GM21619 (cell line): ENCODE data around the gene CPEB1.

Experiments
- ATAC-seq: cut with Tn5 transposase; IDR thresholded peaks from one replicate; pipeline ENCODE4 v1.9.1; 2021; ENCODE audit not compliant: unreplicated experiment

CPEB1 gene

GRCh38 chr15:82647045-82647834 is at the start of gene CPEB1:
CPEB1 (minus strand) TSS chr15:82647363; CDS start chr15:82628459, 18,904 bp downstream.
- ATAC-seq: no peak

- ATAC-seq: no peak
These were observed 45.0 kb upstream of the CPEB1 start for GRCh38 chr15:82692171-82692570.

GRCh38 chr15:82689147-82689546 is 42.0 kb upstream of the CPEB1 start:
- no peak for ATAC-seq

GRCh38 chr15:82688691-82689090 is 41.5 kb upstream of the CPEB1 start:
- ATAC-seq: no peak

- ATAC-seq: no peak
These were observed 34.2 kb upstream of the CPEB1 start for GRCh38 chr15:82681371-82681770.

- peak; percentile 75 for ATAC-seq
These were observed 33.3 kb upstream of the CPEB1 start for GRCh38 chr15:82680200-82681102.

GRCh38 chr15:82679626-82680199 is 32.5 kb upstream of the CPEB1 start:
- no peak for ATAC-seq

GRCh38 chr15:82677720-82678323 is 30.7 kb upstream of the CPEB1 start:
- ATAC-seq: no peak

GRCh38 chr15:82674873-82675272 is 27.7 kb upstream of the CPEB1 start:
- ATAC-seq: no peak

GRCh38 chr15:82670699-82671098 is 23.5 kb upstream of the CPEB1 start:
- no peak for ATAC-seq

GRCh38 chr15:82666606-82667005 is 19.4 kb upstream of the CPEB1 start:
- no peak for ATAC-seq

GRCh38 chr15:82664021-82664420 is 16.9 kb upstream of the CPEB1 start:
- ATAC-seq: no peak

GRCh38 chr15:82663186-82663600 is 16.0 kb upstream of the CPEB1 start:
- no peak for ATAC-seq

- no peak for ATAC-seq
These were observed 15.5 kb upstream of the CPEB1 start for GRCh38 chr15:82662641-82663040.

- ATAC-seq: no peak
These were observed 13.2 kb upstream of the CPEB1 start for GRCh38 chr15:82660378-82660777.

GRCh38 chr15:82656641-82657266 is 9.6 kb upstream of the CPEB1 start:
- ATAC-seq: no peak

- ATAC-seq: no peak
These were observed 8.4 kb upstream of the CPEB1 start for GRCh38 chr15:82655606-82656005.

GRCh38 chr15:82653483-82654168 is 6.5 kb upstream of the CPEB1 start:
- ATAC-seq: no peak

- ATAC-seq: no peak
These were observed 4.5 kb upstream of the CPEB1 start for GRCh38 chr15:82651708-82652107.

- ATAC-seq: no peak
These were observed 3.0 kb upstream of the CPEB1 start for GRCh38 chr15:82650046-82650670.
